D721Med (cell line): Measurements from ENCODE around the gene ROBO1.

Source experiments
- DNase-seq: peaks from one replicate; pipeline ENCODE4 v3.0.0; 2011; ENCODE audit warnings: low spot score; ENCODE audit not compliant: insufficient read length
- FAIRE-seq: peaks from 2 replicates; lab custom pipeline; 2011; peaks lifted over from hg19 to GRCh38; lab: Jason Lieb, UNC
- CTCF ChIP-seq: IDR thresholded peaks from 2 replicates; pipeline ENCODE4 v1.5.1; 2012; ENCODE audit warnings: mild to moderate bottlenecking, control low read depth; ENCODE audit not compliant: insufficient read depth; ENCODE audit errors: missing control alignments

ROBO1 gene

DNA sequence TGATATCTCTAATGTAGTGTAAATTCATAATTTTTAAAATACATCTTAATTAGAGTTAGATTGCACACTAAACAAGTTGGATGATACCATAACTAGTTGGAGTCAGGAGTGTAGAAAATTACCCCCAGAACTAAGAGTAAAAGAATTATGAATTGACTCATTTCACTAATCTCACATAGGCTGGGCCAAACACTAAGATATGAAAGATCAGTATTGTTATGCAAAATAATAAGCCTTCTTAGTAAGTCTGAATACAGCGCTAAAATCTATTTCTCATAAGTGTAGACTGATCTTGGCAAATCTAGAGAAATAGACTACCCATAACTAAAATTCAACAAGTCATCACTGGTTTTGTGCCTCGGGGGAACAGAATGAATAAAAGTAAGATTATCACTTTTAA lies 979.0 kb downstream of the ROBO1 start:
- no peak for FAIRE-seq
- DNase-seq, result no peak
- TF ChIP-seq CTCF, result no peak

DNA sequence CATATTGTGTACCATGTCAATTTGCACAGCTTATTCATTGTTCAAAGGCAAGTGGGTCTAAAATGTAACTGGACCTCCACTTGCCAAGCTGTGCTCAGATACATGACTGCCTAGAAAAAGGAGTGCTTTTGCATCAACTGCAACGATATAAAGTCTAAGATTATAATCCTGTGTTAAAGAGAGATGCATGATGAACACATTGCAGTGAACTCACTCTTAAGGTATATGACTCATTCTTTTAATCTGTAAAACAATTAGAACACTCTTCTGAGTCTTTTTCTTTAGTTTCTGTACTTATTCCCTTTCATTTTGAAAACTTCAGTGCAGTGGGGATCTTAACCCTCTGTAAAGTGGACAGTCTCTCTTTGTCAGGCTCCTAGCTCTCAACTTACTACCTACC lies 982.8 kb downstream of the ROBO1 start:
- FAIRE-seq (no peak), DNase-seq (no peak)
- TF ChIP-seq CTCF, result no peak

GRCh38 chr3:78781351-78781750 lies 986.4 kb downstream of the ROBO1 start:
- no peak for DNase-seq
- TF ChIP-seq CTCF, result no peak
- FAIRE-seq, result peak; percentile 96

DNA sequence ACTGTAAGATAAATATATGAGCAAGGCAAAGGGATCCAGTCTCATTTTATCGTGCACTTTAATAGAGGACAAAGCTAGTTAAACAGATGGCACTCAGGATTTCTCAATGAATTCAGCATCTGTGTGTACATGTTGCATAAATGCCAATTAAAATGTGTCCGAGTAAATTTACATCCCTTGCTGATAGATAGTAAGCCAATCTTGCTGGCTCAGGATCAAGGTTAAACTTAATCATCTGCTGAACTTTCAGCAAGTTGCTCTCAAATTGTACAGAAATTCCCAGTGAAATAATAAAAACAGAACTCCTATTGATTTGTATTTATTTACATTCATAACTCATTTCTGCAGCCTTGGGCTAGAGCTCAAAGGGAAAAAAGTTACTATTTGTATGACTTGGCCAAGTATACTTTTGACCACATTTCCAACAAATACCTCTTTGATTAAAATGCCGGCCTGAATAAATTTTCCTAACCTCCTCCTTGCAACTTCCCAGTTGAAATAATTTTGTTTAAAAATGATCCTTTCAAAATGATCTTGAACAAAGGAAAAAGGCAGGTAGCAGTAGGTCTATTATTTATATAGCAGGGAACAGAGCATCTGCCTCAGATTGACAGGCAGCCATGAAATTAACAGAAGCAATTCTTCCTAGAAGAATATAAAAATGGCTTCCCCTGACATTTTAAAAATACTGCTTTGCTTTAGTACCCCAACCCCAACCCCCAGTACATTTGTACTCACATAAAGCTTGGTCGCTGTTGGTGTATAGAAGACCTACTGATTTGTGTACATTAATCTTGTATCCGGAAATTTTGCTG lies 1001.9 kb downstream of the ROBO1 start:
- no peak for TF ChIP-seq CTCF
- peak; percentile 91 for FAIRE-seq
- DNase-seq, result no peak

GRCh38 chr3:78764634-78765033 lies 1003.2 kb downstream of the ROBO1 start:
- peak; percentile 70 for FAIRE-seq
- no peak for TF ChIP-seq CTCF
- no peak for DNase-seq

GRCh38 chr3:78762121-78762520 lies 1005.7 kb downstream of the ROBO1 start:
- DNase-seq, result no peak
- no peak for TF ChIP-seq CTCF
- no peak for FAIRE-seq

DNA sequence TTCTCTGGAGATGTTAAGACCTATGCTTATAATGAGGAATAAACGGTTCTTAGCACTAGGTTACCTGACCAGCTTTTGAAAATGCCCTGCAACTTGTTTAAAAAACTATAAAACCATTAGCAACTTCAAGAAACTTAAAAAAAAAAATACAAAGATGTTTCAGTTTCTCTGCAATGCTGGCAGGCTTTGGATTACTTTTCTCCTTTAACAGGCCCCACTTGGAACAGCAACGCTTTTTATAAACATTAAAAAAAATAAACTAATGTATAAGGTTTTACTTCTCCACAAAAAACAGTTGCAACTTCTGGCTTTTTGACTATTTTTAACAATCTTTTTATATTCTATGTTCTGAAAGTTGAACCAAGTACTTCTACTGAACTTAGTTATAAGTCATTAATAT lies 1006.7 kb downstream of the ROBO1 start:
- DNase-seq, result no peak
- no peak for TF ChIP-seq CTCF
- FAIRE-seq, result no peak
